Testis (tissue), 2 donors: ENCODE results near the gene CACNA2D3.

Experiments
- CTCF ChIP-seq, 3 experiments: fragments of 450-650 bp in 2 of 3; fragments of 200-600 bp in 1 of 3; sonication (generic) in 1 of 3; IDR thresholded peaks; one replicate each; pipeline ENCODE4 v1.5.1; 2016 to 2019; ENCODE audit warnings: antibody characterized with exemption in 3 of 3, mild to moderate bottlenecking in 2 of 3, moderate library complexity in 1 of 3
- POLR2A ChIP-seq: fragments of 450-650 bp; IDR thresholded peaks from one replicate; pipeline ENCODE4 v1.6.1; 2017; ENCODE audit warnings: antibody characterized with exemption, mild to moderate bottlenecking, moderate library complexity

DNA sequence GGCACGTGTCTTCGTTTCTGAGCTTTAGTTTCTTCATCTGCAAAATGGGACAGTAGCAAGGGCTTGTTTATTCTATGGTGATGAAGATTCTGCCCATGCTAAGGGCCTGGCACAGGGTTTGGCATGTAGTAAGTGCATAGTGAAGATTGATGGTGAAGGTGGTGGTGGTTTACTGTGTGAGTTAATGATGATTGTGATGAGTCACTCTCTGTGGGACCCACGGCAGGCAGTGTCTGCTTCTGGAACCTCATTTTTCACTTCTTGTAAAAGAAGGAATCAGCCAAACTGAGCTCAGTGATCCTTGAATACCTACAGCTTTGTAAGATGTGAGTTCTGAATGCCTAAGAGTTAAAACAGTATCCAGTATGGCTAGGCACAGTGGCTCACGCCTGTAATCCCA is 891.7 kb downstream of the CACNA2D3 start:
- TF ChIP-seq CTCF (IDR thresholded peaks at IDR 0.05), result no peak
- no peak for TF ChIP-seq POLR2A
